HG03066 (cell line): ENCODE measurements around the gene ATP6V0A1.
"Not testable (repeated sequence)": the region's sequence is repeated elsewhere in the genome, so short reads cannot be mapped to it uniquely, and the experiment has no call there.

ENCODE experiments used
- ATAC-seq: cut with Tn5 transposase; IDR thresholded peaks from one replicate; pipeline ENCODE4 v1.9.1; 2021; ENCODE audit warnings: low read depth; ENCODE audit not compliant: unreplicated experiment

ATP6V0A1 gene

DNA sequence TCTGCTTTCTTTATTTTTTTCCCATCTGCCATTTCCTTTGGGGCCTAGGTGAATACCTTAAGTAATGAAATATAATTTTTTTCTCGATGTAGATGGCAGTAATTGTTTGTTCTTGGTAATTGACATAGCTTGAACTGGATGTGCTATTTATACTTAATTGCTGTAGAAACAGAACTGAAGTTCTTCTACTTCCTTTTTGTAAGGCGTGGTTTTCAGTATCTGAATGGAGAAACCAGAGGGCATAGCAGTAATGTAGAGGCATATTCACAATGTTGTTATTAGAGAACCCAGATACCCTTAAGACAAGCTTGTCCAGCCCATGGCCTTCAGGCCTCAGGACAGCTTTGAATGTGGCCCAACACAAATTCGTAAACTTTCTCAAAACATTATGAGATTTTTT lies 16.4 kb downstream of the ATP6V0A1 start:
- ATAC-seq: no peak

DNA sequence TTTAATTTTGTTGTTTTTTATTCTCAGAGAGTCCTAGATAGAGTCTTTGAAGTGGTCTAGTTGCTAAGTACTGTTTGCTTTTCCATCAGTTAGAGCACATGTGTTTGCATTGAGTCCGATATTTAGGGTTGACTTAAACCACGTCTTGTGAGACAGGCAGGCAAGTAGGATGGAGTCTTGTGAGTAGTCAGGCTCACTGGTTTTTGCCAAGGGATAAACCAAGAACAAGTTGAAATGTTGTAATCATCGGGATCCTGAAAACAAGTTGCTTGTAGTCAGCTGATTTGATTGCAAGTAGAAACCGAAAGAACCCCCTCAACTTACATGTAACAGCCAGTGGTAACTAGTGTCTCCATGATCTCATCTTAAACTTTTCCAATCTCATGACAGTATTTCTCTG lies 17.2 kb downstream of the ATP6V0A1 start:
- no peak for ATAC-seq

DNA sequence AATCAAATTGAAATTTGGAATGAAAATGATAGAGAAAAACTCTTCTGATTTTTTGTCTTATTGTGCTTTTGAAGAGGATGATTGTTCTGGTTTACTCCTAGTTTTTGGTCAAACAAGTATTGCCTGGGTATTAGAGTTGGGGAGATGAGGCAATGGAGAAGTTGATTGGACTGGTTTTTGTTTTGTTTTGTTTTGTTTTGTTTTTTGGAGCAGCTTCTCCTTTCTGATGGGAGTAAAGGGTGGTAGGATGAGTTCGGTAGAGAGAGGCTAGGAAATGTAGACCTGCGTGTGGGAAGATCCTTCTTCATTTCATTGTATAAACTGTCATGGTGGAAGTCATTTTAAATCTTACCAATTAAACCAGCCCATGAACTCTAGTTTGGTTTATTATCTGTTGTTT lies 17.7 kb downstream of the ATP6V0A1 start:
- ATAC-seq: no peak

DNA sequence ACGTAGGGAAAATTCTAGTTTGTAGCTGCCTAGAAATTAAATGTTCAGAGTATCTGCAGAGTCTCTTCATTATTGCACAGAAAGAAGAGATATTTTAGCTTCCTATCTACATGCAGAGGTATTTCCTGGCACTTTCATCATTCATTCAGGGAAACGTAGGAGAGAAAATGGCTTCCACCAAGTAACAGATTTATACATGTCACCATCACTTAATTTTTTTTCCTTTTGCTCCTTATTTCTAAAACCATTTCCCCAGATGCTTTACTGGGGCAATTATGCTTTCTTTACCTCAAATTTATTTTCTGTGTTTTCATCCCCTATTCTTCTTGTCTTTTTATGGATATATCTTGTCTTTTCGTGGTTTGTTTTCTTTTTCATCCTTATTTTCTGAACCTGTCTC lies 18.5 kb downstream of the ATP6V0A1 start:
- no peak for ATAC-seq

DNA sequence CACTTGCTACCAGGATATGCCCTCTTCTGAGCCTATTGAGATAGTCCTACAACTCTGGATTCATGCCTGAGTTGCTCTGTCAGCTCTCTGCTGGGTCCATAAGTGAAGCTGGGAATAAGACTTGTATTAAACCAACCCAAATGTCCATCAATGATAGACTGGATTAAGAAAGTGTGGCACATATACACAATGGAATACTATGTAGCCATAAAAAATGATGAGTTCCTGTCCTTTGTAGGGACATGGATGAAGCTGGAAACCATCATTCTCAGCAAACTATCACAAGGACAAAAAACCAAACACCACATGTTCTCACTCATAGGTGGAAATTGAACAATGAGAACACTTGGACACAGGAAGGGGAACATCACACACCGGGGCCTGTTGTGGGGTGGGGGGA lies 19.1 kb downstream of the ATP6V0A1 start:
- not testable (repeated sequence) for ATAC-seq

DNA sequence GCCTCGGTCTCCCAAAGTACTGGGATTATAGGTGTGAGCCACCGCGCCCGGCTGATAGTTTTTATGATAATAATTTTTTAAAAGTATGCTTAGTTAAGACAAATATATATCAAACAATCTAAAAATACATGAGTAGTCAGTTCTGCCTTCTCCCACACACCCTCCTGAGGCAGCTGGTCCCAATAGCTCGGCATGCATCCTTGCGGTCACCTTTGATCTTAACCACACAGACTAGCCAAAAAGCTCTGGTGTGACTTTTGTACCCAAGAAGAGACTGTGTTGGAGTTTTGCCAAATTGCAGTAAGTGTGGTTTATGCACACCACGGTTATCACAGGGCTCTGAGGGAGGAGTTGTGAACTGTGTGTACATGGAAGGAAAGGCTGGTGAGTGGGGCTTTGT lies 25.6 kb downstream of the ATP6V0A1 start:
- no peak for ATAC-seq

DNA sequence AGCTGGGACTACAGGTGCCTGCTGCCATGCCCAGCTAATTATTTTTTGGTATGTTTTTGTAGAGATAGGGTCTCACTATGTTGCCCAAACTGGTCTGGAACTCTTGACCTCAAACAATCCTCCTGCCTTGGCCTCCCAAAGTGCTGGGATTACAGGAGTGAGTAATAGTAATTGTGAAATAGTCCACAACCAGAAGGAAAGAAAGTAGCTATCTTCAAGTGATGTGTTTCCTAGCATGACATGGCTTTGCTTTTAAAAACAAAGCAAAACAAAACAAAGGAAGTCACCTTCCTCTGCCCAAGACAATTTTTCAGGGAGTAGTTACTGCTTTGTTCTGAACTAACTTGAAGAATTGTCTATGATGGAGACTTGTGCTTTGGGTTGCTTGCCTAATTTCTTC lies 27.0 kb downstream of the ATP6V0A1 start:
- ATAC-seq: no peak

DNA sequence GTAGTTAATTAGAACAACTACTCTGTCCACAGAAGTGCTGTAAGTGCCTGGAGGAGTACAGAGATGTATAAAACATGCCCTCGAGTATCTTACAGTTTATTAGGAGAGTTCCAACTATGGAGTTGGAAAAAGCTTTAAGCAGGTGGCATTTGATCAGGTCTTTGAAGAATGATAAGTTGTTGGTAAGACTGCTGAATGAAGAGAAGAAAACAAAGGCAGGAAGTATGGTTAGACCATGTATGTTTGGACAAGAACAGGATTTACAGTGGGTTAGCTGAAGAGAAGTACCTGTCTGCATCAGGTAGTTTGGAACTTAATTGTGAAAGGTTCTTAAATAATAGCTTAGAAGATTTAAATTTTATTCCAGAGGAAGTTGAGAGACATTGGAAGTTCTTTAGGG lies 29.4 kb downstream of the ATP6V0A1 start:
- ATAC-seq: no peak

DNA sequence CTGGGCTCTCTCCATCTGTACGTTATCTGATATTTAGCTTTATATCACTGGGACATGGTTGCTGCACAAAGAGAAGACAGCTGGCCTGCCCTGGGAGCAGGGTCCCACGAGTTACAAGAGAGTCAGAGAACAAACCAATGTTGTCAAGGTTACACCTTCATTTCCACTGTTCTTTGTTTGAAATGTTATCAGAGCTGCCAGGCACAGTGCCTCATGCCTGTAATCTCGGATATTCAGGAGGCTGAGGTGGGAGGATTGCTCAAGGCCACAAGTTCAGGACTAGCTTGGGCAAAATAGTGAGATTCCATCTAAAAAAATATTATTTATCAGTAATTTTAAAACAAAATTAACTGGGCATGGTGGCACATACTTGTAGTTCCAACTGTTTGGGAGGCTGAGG lies 34.6 kb downstream of the ATP6V0A1 start:
- no peak for ATAC-seq

DNA sequence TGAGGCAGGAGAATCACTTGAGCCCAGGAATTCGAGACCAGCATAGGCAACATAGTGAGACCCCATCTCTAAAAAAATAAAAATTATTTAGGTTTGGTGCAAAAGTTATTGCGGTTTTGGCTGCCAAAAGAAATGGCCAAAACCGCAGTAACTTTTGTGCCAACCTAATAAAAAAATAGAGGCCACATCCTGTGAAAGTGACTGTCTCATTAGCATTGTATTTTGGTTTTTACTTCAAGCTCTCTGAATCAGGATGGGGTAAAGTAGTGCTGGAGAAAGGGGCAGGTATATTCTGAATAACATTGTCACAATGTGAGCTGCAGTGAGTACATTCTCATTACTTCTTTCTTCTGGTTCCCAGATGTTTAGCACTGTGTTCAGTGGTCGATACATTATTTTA lies 36.0 kb downstream of the ATP6V0A1 start:
- no peak for ATAC-seq

DNA sequence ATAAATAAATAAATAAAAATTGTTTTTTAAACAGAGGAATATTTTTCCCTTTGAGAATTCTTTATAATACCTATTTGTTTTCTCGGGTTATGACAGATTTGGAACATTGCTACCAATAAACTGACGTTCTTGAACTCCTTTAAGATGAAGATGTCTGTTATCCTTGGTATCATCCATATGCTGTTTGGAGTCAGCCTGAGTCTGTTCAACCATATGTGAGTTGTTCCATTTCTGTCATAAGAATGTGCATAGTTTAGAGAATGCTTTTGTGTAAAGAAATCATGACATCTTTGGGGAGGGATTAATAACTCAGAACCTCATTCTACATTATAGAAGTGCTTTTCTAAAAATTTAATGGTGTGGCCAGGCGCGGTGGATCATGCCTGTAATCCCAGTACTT lies 40.1 kb downstream of the ATP6V0A1 start:
- no peak for ATAC-seq

DNA sequence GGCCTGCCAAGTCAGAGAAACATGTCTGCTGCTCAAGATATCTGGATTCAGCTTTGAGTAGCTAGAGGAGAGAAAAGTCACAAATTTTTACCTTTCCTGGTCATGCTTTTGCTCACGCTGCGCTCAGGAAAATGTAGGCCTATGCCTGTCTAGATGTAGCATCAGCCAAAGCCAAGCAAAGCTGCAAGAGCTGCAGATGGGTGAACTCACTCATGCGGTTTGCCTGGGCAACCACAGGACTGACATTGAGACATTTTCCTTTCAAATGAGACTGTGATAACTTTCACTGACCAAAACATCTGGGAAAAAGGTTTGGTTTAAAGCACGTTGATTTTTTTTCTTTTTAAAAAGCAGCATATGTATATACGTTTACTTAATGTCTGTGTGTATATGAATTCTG lies 43.4 kb downstream of the ATP6V0A1 start:
- no peak for ATAC-seq

DNA sequence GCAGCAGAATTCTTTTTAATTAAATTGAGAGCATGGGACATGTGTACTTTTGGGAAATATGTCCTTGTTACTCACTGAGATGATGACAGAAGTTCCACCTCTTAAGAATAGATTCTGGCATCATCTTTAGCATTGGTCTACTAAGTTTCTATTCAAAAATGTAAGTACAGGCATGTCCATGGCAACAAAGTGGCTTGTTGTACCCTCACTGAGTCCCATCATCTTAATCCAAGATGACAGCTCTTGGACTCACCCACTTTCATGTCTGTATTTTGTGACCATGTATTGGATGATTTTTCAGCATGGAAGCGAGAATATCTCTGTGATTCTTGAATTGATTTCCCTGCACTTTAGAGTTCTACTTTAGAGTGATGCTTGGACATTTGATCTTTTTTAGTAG lies 44.2 kb downstream of the ATP6V0A1 start:
- no peak for ATAC-seq

DNA sequence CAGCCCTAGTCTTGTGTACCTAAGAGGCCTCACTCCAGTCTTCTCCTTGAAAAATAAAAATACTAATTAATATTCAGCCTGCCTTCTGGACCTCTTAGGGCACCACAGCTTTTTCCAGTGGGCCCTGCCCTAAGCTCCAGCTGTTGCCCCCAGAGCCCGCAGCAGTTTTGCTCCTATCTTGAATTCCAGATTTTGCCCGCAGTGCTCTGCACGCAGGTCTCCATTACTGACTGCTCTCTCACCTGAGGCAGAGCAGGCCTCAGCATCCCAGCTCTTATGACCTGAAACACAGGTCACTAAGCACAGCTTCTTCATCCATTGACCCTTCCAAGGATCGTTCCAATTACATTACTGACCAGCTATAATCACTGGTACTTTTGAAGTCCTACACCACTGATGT lies 49.0 kb downstream of the ATP6V0A1 start:
- no peak for ATAC-seq

DNA sequence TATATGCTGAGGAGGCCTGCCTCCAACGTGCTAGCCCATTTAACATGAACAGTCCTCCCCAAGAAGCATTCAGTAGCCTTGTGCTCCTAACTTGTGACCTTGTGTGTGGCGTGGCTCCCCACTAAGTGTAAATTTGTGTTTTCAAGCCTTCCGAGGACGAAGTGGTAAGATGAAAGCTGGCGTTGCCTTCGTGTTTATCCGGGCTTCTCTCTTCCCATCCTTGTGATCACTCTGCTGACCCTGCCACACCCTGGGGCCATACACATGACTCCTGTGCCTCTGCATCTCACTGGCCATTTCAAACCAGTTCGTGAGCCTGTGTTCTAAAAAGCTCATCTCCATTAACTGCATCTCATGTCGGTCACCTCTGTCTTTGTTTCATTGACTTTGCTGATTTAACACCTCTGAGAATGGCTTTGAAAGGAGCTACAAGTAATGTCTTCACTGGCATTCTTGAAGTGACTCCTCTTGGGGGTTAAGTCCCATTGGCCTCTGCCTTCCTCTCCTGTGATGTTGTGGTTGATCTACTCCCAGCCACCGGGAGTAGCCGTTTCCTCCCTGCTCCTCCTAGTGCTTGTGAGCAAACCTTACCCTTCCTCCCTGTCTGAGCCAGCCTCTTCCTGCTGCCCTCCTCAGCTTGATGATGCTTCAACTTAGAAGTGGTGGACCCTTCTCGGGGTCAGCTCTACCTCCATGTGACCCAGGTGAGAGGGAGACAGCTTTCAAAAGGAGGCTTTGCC lies 49.9 kb downstream of the ATP6V0A1 start:
- no peak for ATAC-seq

DNA sequence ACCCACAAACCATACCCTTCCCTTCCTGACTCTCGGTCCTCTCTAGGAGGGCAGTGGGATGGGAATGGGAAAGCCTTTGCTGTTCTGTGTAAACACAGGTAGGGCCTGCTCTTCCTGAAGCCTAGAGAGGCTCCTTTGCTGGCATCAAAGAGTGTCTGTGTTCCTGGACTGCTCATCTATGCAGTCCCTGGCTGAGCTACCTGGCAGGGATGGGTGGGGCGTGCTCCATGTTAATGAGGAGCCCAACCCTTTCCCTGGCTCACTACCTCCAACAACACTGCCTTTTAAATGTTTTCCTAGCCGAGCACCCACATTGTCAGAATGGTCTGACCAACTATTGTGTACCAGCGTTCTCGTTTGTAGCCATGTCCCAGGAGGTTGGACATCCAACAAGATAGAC lies 50.7 kb downstream of the ATP6V0A1 start:
- no peak for ATAC-seq

DNA sequence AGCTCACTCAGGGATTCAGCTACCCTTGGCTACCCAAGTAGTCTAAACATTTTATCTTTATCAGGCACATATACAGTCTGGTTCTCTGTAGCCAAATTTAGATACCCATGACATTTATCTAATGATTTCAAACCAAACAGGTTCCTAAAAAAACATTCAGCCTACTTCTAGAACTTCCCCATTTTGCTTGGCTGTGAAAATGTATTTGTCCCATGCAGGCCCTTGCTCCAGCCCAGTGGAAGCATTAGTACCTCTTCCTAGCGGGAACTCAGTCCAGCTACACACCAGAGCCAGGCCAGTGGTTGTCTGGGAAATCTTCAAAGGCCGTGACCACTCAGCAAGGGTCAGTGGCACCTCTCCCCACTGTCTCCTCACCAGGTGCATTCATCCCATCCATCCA lies 51.2 kb downstream of the ATP6V0A1 start:
- ATAC-seq: no peak

DNA sequence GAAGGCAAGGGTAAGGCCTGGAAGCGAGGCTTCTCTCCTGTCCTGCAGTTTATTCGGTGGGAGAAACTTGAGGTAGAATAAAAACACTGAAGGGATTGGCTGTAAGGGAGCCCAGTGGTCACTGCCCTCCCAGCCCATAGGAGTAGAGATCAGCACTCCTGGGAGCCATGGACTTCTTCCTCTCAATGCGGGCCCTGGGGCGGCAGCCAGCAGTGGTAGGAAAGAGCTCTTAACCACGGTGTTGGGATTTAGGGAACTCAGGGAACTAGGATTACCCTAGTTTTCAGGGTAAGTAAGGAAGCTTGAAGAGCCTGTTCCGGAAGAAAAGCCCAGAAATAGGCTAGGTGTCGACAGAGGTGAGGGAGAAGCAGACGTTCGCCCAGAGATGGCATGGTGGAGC lies 53.6 kb downstream of the ATP6V0A1 start:
- no peak for ATAC-seq

DNA sequence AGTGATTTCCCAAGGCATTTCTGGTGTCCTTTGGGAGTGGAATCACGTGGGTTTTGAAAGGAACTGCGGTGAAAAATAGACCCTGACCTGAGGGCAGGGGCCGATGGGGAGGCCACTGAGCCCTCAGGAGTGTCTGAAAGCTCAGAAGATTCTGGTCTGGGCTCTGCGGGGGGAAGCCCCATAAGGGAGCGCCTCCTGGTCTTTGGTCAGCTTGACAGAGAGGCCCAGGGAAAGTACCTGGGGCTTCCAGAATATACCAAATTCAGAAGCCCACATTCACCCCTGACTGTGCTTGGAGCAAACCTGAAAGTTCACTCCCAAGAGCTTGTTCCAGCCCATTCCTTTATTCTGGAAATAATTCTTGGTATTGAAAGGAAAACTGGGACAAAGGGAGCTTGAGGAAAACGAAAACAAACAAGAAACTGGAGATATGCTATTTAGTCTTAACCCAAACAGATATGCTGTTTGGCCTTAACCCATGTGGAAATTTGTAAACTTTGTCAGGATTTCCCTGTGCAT lies 54.1 kb downstream of the ATP6V0A1 start:
- ATAC-seq: no peak

DNA sequence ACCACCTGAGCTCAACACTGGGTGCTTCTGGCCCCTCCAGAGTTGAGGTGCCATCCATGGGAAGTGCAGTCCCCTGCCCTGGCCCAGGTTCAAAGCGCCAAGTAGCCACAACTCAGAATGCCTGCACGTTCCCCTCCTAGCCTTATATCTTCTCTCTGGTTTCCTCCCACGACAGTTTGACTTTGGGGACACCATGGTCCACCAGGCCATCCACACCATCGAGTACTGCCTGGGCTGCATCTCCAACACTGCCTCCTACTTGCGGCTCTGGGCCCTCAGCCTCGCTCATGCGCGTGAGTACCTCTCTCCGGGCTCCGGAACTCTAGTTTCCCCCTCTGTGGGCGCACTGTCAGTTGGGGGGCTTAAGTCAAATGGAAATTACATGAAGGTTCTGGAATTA lies 55.0 kb downstream of the ATP6V0A1 start:
- ATAC-seq: no peak

DNA sequence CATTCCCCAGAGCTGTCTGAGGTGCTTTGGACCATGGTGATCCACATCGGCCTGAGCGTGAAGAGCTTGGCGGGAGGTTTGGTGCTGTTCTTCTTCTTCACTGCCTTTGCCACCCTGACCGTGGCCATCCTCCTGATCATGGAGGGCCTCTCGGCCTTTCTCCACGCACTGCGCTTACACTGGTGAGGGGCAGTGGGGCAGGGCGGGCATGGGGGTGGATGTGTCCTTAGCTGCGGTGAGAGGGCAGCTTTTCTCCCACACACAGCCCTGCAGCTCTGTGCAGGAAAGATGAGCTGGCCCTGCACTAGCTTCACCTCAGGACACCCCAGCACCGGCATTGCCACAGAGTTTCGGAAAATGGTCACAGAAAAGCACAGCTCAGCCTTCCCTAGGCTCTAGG lies 55.6 kb downstream of the ATP6V0A1 start:
- no peak for ATAC-seq

DNA sequence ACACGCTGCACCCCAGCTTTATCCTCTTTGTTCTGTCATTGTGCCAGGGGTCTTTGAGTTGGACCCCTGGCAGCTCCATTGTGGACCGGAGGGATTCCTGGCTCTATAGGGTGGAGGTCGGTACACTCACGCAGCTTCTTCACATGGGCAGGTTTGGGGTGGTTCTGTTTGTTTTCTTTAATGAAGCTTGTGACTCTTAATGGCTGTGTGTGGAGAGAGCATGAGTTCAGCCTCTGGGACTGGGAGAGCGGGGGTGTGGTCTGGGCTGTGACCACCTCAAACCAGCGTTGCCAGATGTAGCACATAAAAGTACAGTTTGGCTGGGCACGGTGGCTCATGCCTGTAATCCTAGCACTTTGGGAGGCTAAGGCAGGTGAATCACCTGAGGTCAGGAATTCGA lies 56.2 kb downstream of the ATP6V0A1 start:
- no peak for ATAC-seq

DNA sequence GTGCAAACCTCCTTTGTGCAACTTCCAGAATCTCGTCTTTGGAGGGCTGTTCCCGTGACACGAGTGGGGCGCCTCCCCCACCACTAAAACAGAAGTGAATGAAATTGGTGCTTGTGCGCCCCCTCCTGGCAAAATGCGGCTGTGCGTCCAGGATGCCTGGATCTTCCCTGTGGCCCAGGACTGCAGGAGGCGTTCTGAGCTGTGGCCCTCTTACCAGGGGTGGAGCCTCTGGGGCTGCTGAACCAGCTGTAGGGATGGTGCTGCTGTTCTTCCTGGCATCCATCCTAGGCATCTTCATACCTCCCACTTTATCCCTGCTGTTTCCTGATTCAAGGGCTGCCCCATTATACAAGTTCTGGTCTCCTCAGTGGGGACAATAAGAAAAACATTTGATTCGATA lies 58.8 kb downstream of the ATP6V0A1 start:
- ATAC-seq: no peak
